Measurements from ENCODE around the gene B4GALNT1.

DNA sequence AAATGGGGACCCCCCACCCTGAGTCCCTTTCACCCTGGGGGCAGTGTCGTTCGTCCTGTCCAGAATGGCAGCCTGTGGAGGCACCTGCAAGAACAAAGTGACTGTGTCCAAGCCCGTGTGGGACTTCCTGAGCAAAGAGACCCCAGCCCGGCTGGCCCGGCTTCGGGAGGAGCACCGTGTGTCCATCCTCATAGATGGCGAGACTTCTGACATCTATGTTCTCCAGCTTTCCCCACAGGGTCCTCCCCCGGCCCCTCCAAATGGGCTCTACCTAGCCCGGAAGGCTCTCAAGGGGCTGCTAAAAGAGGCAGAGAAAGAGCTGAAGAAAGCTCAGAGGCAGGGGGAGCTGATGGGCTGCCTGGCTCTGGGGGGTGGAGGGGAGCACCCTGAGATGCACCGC is 26.2 kb downstream of the B4GALNT1 start:
- TF ChIP-seq, protein P1, sequence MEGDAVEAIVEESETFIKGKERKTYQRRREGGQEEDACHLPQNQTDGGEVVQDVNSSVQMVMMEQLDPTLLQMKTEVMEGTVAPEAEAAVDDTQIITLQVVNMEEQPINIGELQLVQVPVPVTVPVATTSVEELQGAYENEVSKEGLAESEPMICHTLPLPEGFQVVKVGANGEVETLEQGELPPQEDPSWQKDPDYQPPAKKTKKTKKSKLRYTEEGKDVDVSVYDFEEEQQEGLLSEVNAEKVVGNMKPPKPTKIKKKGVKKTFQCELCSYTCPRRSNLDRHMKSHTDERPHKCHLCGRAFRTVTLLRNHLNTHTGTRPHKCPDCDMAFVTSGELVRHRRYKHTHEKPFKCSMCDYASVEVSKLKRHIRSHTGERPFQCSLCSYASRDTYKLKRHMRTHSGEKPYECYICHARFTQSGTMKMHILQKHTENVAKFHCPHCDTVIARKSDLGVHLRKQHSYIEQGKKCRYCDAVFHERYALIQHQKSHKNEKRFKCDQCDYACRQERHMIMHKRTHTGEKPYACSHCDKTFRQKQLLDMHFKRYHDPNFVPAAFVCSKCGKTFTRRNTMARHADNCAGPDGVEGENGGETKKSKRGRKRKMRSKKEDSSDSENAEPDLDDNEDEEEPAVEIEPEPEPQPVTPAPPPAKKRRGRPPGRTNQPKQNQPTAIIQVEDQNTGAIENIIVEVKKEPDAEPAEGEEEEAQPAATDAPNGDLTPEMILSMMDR (IDR thresholded peaks at IDR 0.05) = no peak
- no peak for TF ChIP-seq POLR2A (IDR thresholded peaks at IDR 0.05)
